HG02571 (cell line): ENCODE measurements around the gene STARD7.
A peak's percentile ranks its signal among the peaks of the same experiment; 100 is the strongest.

Source experiments
- ATAC-seq: cut with Tn5 transposase; IDR thresholded peaks from one replicate; pipeline ENCODE4 v1.9.1; 2021; ENCODE audit warnings: mild to moderate bottlenecking, moderate library complexity; ENCODE audit not compliant: unreplicated experiment

Gene STARD7

DNA sequence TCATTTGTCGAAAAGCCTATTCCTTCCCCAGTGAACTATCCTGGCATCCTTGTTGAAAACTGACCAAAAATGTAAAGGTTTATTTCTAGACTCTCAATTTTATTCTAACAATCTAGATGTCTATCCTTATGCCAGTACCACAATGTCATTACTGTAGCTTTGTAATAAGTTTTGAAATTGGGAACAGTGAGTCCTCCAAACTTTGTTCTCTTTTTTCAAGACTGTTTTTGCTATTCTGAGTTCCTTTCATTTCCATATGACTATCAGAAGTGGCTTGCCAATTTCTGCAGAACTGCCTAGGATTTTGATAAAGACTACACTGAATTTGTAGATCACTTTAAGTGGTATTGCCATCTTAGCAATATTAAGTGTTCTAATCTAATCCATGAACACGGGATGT, 9.7 kb downstream of the STARD7 start:
- no peak for ATAC-seq

DNA sequence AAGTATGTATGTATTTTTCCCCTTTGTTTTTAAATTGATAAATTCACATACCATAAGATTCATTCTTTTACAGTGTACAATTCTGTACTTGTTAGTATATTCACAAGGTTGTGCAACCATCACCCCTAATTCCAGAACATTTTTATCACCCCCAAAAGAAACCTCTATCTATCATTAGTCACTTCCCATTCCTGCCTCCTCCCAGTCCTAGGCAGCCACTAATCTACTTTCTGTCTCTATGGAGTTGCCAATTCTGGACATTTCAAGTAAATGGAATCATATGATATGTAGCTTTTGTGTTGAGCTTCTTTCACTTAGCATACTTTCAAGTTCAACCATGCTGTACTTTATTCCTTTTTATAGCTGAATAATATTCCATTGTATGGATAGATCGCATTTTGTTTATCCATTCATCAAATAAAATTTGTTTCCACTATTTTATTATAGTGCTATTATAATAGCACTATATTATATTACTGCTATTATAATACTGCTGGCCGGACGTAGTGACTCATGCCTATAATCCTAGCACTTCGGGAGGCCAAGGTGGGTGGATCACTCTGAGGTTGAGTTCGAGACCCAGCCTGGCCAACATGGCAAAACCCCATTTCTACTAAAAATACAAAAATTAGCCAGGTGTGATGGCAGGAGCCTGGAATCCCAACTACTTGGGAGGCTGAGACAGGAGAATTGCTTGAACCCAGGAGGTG, 10.9 kb downstream of the STARD7 start:
- ATAC-seq = no peak

DNA sequence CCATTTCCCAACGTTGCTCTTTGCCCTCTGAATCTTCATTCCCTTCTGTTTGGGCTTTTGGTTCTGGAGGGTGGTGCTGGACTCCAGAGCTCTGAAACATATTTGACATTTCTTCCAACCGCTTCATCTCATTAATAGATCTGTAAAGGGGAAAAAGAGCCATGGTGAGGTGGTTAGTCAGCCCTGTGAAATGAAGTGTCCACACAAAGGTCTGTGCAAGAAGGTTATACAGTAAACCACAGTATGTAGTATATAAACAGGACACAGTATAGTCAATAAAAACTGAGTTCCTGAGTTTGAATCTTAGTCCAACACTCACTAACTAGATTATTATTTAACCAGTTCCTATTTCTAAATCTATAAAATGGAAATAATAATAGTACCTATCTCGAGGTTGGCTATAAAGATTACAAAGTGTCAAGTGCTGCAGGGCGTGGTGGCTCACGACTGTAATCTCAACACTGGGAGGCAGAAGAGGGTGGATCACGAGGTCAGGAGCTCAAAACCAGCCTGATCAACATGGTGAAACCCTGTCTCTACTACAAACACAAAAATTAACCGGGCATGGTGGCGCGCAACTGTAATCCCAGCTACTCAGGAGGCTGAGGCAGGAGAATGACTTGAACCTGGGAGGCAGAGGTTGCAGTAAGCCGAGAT, 13.1 kb downstream of the STARD7 start:
- ATAC-seq = no peak

DNA sequence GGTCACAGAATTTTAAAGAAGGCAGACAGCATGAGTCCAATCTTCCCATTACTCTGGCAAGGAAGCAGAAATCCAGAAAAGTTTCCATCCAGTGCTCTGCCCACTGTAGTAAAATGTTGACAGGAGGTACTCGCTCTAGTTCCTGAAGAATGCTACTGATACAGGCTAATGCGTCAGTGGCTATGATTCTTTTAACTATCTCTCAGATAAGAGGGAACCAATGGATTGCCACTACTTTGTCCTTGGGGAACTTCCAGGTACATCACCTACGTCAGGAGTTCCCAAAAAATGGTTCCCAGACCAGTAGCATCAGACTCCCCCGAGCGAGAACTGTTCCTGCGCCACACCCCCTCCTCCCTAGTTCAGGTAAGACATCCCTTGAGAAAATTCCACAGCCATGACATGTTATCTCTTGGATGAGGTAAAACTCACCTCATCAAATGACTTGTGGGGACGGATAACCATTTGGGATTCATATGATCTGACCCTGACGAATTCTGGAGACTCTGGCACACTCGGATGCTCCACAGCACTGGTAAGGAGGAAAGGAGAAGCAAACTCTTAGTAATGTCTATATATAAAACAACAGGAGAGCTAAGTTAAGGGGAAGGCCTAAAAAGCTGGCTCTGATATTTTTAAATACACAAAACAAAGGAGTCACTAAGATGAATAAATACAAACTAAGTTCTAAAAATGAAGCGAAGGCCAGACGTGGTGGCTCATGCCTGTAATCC, 16.5 kb downstream of the STARD7 start:
- ATAC-seq = no peak

DNA sequence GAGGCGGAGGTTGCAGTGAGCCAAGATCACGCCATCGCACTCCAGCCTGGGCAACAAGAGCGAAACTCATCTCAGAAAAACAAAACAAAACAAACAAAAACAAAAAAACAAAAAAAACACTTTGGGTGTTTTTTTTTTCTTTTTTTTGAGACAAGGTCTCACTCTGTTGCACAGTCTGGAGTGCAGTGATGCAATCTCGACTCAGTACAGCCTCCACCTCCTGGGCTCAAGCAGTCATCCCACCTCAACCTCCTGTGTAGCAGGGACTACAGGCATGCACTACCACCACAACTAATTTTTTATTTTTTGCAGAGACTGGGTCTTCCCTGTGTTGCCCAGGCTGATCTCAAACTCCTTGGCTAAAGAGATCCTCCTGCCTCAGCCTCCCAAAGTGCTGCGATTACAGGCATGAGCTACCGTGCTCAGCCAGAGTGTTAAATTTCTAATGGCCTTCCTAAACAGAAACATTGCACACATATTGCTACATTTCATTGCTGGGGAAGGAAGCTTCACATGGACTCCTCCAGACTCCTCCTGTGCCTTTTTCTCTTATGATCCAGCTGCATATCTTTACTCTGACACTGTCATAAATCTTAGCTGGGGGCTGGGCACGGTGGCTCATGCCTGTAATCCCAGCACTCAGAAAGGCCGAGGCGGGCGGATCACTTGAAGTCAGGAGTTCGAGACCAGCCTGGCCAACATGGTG, 19.7 kb downstream of the STARD7 start:
- no peak for ATAC-seq

DNA sequence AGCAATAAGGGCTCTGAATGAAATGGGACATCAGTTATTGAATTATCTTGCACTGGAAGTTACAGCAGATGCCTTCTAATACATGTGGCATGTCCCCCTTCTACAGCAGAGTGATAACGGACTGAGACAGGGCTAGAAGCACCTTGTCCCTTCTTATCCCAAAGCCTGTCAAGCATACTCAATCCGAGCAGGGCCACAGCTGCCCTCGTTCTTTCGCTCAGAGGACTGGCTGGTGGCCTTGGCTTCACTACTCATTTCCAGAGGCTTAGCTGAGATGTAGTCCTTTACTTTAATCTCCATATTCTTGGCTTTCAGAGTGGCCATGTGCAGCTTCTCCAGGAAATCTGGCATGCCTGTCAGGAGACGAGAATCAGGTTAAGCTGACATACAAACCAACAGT, 22.1 kb downstream of the STARD7 start:
- no peak for ATAC-seq

DNA sequence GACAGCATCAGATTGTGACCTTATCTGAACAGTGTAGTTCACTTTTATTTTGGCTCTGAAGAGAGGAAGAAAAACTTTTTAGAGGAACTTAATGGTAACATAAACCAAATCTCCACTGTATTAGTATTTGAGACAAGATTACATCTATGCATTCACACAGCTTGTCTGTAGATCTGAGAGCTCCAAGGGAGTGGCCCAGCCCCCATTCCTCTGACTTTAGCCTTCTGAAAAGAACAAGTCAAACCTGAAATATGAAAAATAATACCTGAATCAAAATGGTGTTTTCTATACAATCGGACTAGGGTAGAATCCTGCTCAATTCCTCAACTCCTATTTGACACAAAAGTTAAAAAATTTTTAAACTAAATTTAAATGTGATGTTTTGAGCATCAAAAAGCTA, 23.1 kb downstream of the STARD7 start:
- no peak for ATAC-seq

DNA sequence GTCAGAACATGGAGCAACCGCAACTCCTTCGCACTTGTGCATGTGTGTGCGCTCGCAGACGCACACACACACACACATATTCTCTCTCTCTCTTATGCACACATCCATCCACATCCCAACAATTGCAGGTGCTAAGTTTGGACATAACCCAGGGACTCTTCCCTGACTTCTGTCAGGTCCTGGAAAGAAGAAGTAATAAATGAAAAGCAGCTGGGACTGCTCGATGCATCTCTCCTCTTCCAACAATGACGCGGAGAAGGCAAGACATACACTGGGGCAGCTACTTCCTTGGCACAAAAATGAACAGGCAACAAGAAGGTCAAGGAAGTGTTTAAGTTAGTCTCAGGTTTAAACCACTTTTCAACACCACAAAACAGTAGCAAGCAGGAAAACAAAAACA, 23.6 kb downstream of the STARD7 start:
- no peak for ATAC-seq

DNA sequence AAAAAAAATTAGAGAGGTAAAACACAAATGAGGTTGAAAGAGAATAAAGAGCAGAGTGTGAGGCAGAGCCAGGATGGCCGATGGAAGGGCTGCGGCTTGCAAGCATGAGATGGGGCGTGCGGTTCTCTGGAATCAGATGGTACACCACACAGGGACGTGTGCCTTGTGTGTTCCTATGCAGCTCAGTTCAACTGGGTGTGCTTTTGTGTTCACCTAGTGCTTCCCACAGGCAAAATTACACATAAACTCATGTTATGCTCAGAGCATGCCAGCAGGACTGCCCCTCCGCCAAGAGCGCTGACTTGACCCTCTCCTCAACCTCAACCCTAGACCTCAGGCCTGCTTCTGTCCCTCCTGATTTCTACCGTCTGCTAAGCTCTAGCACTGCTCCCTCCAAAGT, 24.4 kb downstream of the STARD7 start:
- no peak for ATAC-seq

DNA sequence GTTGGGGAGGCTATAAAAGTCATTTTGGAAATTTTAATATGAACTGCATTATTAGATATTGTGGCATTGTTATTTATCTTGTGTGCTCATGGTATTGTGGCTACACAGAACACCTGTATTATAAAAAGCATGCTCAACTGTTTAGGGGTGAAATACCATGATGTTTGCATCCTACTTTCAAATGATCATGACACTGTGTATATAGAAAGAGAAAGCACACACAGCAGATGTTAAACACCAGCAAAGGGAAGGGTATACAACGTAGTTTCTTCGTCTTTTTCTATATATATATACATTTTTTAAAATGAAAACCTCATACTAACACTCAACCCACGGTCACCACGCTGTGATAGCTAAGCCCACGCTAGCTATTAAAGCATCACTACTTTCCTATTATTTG, 27.1 kb downstream of the STARD7 start:
- ATAC-seq = no peak

DNA sequence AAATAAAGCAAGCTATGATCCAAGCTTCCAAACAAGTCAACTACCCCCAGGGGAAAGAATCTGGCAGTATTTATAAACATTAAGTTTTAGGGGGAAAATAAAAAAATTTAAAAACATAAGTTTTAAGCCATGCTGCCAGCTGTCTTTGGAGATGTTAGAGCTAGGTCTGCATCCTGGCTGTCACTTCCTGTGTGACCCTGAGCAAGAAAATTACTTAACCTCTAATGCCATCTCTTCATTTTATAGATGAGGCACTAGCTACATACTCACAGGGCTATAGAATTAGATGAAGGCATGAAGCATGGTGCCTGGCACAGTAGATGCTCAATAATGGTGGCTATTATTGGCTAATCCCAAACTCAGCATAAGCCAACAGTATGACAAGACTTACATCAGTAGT, 28.1 kb downstream of the STARD7 start:
- no peak for ATAC-seq

DNA sequence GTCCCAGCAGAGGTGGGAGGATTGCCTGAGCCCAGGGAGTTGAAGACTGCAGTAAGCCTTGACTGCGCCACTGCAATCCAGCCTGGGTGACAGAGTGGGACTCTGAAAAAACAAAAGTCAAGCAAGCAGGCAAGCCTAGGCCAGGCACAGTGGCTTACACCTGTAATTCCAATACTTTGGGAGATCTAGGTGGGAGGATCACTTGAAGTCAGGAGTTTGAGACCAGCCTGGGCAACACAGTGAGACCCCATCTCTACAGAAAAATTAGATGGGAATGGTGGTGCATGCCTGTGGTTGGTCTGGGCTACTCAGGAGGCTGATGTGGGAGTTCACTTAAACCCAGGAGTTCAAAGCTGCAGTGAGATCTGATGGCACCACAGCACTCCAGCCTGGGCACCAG, 28.6 kb downstream of the STARD7 start:
- no peak for ATAC-seq

DNA sequence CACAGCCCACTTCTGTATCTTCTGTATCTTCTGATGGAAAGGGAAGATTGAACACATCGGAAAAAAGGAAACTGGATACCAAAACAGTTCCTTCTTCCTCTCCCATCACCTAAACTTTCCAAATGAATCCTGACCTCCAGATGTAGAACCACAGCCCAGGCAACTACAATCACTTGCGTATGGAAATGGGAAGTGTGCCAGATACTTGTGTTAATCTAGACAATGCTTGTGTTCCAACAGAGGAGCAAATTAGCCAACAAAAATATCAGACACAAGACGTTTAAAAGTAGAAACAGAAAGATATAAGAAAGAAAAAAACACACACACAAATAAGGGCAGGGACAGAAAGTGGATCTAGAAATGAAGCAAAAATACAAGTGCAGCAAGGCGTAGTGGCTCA, 32.0 kb downstream of the STARD7 start:
- ATAC-seq = no peak

DNA sequence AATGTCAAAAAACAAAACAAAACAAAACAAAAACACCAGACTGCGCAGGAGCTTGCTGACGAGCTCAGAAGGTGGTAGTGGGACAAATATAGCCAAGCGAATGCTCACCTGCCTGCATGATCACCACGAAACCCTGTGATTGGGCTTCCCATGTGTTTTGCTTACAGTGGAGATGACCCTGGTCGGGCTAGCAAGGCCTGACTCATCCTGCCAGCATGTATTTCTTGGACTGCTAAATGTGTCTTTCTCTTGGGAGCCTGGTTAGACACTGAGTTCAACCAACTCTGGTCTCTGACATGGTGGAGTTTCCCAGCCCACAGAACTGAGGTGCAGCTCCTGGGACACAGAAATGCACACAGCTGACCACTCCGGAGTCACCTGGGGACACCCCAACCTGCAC, 32.7 kb downstream of the STARD7 start:
- no peak for ATAC-seq

DNA sequence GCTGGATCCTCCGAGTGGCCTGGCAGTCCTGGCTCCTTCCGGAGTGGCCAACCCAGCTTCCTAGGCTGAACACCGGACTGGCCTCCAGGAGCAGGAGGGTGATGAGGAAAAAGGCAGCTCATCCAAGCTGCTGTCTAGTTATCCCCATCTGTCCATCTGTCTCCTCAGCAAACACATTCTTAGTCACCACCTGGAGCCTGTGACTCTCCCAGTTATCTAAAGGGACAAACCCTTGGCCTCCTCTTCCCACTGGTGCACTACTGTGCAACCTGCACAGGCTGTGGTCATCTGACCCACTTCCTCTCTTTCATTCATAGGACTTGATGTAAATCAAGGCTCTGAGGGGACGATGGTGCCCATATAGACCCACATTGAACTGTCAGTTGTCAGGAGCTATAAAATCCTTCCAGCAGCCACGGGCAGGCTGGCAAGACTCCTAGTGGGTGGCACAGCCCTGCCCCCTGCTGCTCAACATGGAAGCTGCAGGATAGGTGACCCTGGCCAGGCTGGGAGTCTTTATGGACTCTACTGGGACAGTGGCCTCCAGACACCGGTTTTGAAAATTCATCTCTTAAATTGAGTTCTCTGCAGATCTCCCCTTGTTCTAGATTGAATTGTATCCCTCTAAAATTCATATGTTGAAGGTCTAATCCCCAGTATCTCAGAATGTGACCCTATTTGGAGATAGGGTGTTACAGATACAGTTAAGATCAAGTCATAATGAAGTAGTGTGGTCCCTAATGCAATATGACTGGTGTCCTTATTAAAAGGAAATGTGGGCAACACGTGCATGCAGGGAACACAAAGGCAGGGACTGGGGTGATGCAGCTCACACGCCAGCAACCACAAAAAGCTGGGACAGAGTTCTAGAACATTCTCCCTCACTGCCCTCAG, 34.1 kb downstream of the STARD7 start:
- ATAC-seq = peak; percentile 74

DNA sequence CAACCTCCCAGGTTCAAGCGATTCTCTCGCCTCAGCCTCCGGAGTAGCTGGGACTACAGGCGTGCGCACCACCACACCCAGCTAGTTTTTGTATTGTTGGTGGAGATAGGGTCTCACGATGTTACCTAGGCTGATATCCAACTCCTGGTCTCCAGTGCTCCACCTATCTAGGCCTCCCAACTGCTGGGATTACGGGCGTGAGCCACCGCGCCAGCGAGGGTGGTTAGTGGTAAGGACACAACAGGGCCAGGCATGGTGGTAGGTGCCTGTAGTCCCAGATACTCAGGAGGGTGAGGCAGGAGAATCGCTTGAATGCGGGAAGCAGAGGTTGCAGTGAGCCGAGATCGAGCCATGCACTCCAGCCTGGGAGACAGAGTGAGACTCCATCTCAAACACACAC, 36.8 kb downstream of the STARD7 start:
- ATAC-seq = no peak

DNA sequence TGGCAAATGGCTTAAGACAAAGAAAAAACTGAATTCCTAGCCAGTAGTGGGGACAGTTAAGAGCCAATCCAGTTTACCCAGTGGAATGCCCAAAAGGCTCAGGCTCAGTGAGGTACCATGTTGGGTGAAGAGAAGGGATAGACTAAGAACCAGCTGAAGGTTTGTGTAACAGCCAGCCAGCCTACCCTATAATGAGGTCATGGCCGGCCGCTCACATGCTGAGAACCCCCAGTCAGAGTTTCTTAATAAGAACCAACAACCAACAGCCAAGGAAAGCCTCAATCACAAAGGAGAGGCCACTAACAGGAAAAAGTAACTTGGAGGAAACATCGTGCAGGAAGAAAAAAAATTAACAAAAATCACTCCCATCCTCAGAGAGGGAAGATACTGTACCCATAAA, 38.0 kb downstream of the STARD7 start:
- ATAC-seq = no peak

DNA sequence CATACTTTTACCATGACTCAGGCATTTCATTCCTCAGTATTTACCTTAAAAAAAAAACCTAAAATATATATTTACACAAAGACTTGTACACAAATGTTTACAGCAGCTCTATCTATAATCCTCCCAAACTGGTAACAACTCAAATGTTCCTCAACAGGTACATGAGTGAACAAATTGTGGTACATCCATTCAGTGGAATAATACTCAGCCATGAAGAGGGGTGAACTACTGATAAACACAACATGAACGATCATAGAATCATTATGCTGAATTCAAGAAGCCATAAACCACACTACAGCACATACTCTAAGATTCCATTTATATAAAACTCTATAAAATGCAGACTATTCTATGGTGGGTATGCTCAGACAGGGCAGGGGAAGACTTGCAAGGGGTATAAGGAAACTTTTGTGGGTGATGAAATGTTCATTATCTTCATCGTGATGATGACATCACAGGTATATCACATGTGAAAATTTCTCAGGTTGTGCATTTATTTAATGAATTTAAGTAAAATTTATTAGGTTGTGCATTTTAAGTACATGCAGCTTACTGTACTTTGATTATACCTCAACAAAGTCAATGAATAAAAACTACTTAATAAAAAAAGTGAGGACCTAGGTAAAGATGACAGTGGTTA, 38.6 kb downstream of the STARD7 start:
- ATAC-seq = no peak

DNA sequence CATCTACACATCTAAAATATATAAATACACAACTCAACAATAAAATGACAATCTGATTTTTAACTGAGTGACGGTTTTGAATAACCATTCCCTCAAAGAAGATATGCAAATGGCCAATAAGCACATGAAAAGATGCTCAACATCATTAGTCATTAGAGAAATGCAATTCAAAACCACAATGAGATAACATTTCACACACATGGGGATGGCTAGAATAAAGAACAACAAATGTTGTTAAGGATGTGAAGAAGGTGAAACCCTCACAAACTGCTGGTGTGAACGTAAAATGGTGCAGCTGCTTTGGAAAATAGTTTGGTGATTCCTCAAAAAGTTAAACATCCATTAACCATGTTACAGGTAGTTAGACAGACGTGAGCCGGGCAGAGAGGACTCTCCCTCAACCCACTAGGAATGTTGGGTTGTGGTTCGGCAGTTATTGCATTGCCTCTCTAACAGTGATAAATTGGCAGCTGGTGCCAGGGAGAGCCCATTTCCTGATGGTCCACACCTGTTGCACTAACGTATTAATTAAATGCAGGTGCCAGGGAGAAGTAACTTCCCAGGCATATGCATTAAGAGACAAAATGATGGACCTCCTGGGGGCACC, 41.1 kb downstream of the STARD7 start:
- ATAC-seq = no peak
